ENCODE results near the gene TMEM273. TPM values are rescaled to one million over a fixed set of nuclear protein-coding genes. Genes with fewer than 3 reads are reported as not detected.

TMEM273 gene
- total and polyA plus RNA-seq, 10 of the 15 experiments (the other 5 are each of a cell fraction or from before 2014, with no cell fraction given), result 10.3 to 46.3 (median 26.4) TPM

- TF ChIP-seq PBX3 (IDR thresholded peaks at IDR 0.05; ENCODE audit: insufficient replicate concordance, low read depth, low read length) (no peak), KDM1A (IDR thresholded peaks at IDR 0.05; ENCODE audit: borderline replicate concordance) (no peak), CREB1 (IDR thresholded peaks at IDR 0.05; ENCODE audit: low read depth) (no peak), RAD51 (IDR thresholded peaks at IDR 0.05) (no peak), TAF1 (IDR thresholded peaks at IDR 0.05; ENCODE audit: borderline replicate concordance, low read depth, low read length) (no peak), ZBED1 (IDR thresholded peaks at IDR 0.05; ENCODE audit: borderline replicate concordance) (no peak), MEF2B (IDR thresholded peaks at IDR 0.05; ENCODE audit: partially characterized antibody, poor library complexity, severe bottlenecking) (no peak)
Observed at GRCh38 chr10:49171326-49172060, 16.7 kb downstream of the TMEM273 start (continued).

- Histone ChIP-seq H3K27me3 (replicated peaks in 1 of 2; ENCODE audit: control insufficient read depth in 2 of 2, insufficient read depth in 2 of 2, low read length in 1 of 2) (no peaks in the 10 kb centered on the region), H2AFZ (ENCODE audit: control insufficient read depth, low read depth, low read length) (no peak overlapping the region), H3K4me1 (ENCODE audit: control insufficient read depth, insufficient read depth, low read length) (peaks cover 14% of the 10 kb centered on the region), H3K9me3 (replicated peaks; ENCODE audit: control insufficient read depth, insufficient read depth, low read length) (no peaks in the 10 kb centered on the region), H3K9ac (ENCODE audit: control insufficient read depth, insufficient read depth, low read length) (no peak overlapping the region), H3K36me3 (ENCODE audit: control insufficient read depth in 2 of 2, insufficient read depth in 2 of 2, low read length in 1 of 2) (peaks cover 0 to 3% of the 10 kb centered on the region in 2 experiments; a peak in 1 of 4 replicates), H3K4me2 (ENCODE audit: control insufficient read depth, insufficient read depth) (no peak overlapping the region), H3K4me3 (no peak overlapping the region), H3K27ac (ENCODE audit: control insufficient read depth, insufficient read depth) (no peak overlapping the region), H3K79me2 (ENCODE audit: control insufficient read depth, insufficient read depth, low read length) (no peaks in the 10 kb centered on the region), H4K20me1 (ENCODE audit: control insufficient read depth, insufficient read depth) (no peaks in the 10 kb centered on the region)
- ChIA-PET POLR2A (interaction anchor here (2.6 kb wide), 1 partner anchor 20 kb away, joined by 12 read pairs; no protein-coding TSS in a partner anchor), CTCF (interaction anchor here (0.8 to 3.7 kb wide), 4 partner anchors 18 to 238 kb away, joined by 3 to 9 read pairs (median 4); partner anchors contain the start of gene TMEM273), RAD21 (ENCODE audit: unreplicated experiment) (interaction anchor here (0.7 to 2.6 kb wide), 4 partner anchors 13 to 36 kb away, joined by 3 to 8 read pairs (median 6); partner anchors contain the start of genes FAM170B and TMEM273), SMC1A (ENCODE audit: uncharacterized antibody, unreplicated experiment) (interaction anchor here (1.1 to 2.9 kb wide), 3 partner anchors 12 to 58 kb away, joined by 3 to 11 read pairs (median 3); no protein-coding TSS in a partner anchor)
- no peak for FAIRE-seq
- TF ChIP-seq RAD21 (IDR thresholded peaks at IDR 0.05; ENCODE audit: insufficient read depth, low read depth, low read length) (peak; percentile 25; the same call in 1 of the 2 replicates), CTCF (IDR thresholded peaks at IDR 0.05 in 2 of 3, conservative IDR thresholded peaks at IDR 0.05 in 1 of 3; ENCODE audit: control insufficient read depth in 2 of 3, extremely low read depth in 1 of 3, insufficient read depth in 1 of 3, low read depth in 3 of 3, low read length in 3 of 3) (0 out of 6 replicates have a peak, but pooled peaks of 1 of the 3 experiments have one; percentile 5), CBX5 (IDR thresholded peaks at IDR 0.05; ENCODE audit: low read depth) (no peak)
- intact Hi-C loops (cut with micrococcal nuclease; ENCODE audit: unreplicated experiment), result loop anchor here (10.0 kb wide), 1 partner anchor 344 kb away; no protein-coding TSS in a partner anchor
- DNase-seq (ENCODE audit: low read depth, low spot score), result no peak
- no TSS peak for BruUV-seq (replicated peaks)
- 74% methylated on average over 6 of the region's 6 CpGs for WGBS (ENCODE audit: insufficient coverage, insufficient replicate concordance, low lambda C conversion rate, missing lambda C conversion rate)
- ATAC-seq, result no peak
- in situ Hi-C loops (cut with MboI), result loop anchor here (10.0 kb wide), 1 partner anchor 506 kb away; no protein-coding TSS in a partner anchor
Observed at GRCh38 chr10:49170632-49171325, 17.4 kb downstream of the TMEM273 start.

Data from GM12878 (cell line).